GM12892 (cell line): ENCODE measurements around the gene TBC1D24.

Experiments used
- DNase-seq: peaks from one replicate; pipeline ENCODE4 v3.0.0; 2011; ENCODE audit not compliant: insufficient read length
- FAIRE-seq: peaks from 2 replicates; lab custom pipeline; 2011; peaks lifted over from hg19 to GRCh38; lab: Jason Lieb, UNC
- POLR2A ChIP-seq: IDR thresholded peaks from 2 replicates; pipeline ENCODE4 v1.6.1; 2011; ENCODE audit warnings: low read depth, low read length, control low read depth
- POLR2AphosphoS5 ChIP-seq: IDR thresholded peaks from 2 replicates; pipeline ENCODE4 v1.6.1; 2011; ENCODE audit warnings: low read depth, low read length, control low read depth
- TAF1 ChIP-seq: IDR thresholded peaks from 2 replicates; pipeline ENCODE4 v1.6.1; 2011; ENCODE audit warnings: low read depth, mild to moderate bottlenecking, control low read depth, low read length, borderline replicate concordance

The TBC1D24 gene

DNA sequence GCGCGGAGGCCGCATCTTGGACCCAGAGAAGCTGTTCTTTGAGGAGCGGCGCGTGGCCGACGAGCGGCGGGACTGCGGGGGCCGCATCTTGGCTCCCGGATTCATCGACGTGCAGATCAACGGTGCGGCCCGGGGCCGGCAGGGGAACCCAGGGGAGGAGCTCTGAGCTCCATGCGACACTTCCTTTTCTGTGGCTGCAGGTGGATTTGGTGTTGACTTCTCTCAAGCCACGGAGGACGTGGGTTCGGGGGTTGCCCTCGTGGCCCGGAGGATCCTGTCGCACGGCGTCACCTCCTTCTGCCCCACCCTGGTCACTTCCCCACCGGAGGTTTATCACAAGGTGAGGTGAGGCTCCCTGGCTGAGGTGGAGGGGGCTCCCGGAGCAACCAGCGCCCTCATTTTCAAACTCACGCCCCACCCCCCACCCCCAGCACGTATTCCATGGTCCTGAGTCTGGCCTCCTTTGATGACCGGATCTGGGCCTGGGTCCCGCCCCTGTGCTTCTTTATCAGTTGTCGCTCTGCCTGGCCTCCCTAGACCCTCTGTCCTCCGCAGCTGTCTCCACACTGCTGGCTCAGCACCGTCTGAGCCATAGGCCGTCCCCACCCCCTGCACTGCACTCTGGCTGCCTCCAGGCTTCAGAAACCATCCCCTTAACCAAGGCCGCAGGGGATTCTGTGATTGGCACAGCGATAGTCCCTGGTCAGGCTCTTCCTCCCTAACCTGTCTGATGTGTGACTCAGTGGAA lies 46.0 kb downstream of the TBC1D24 start:
- FAIRE-seq (no peak), DNase-seq (peak; percentile 67)
- TF ChIP-seq POLR2AphosphoS5 (no peak; the same call in 1 of the 2 replicates), TAF1 (no peak), POLR2A (no peak)

DNA sequence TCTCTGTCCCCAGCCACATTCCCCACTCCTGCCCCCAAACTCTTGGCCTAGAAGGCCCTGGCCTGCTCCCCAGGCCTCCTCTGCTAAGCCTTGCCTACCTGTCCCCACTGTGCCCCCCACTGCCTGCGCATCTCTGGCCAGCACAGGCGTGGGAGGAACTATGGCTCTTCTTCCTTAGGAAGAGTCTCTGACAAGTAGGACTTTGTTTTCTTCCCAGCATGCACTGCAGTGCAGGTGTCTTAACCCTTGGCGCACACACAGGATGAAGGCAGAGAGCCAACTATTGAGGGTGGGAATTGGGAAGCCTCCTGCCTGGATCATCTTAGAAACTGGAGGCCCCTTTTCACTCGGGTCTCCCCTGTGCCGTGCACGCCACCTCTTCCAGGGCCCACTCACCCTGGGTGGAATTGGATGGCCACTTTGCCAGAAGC lies 48.9 kb downstream of the TBC1D24 start:
- DNase-seq (no peak), FAIRE-seq (no peak)
- no peak for TF ChIP-seq POLR2AphosphoS5

DNA sequence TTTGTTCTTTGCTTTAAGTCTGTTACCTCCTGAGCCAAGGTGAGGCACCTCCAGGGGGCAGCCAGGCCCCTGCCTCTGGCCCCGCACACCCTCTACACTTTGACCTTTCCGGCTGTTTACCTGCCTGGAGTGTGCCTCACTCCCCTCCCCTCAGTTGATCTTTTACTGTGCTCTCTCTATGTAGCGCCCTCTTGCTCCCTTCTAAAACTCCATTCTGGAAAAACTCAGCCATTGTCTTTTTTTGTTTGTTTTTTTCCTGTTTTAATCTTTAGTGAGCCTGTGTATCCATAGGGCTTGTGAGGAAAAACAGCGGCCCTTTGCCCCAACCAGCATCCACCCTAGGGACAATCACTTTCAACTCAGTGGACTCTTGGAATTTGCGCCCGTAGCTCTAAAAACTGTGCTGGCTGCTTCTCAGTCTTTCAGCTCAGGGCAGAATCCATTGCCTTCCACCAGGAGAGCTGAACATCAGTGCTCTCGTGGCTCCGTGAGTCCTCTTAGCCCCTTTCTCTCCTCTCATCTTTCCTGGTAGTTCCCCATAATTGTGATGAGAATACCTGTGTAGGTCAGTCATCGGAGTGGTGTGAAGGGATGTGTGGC lies 49.5 kb downstream of the TBC1D24 start:
- DNase-seq: no peak
- no peak for FAIRE-seq
- TF ChIP-seq POLR2AphosphoS5: no peak
- TF ChIP-seq TAF1: no peak
- TF ChIP-seq POLR2A: no peak

DNA sequence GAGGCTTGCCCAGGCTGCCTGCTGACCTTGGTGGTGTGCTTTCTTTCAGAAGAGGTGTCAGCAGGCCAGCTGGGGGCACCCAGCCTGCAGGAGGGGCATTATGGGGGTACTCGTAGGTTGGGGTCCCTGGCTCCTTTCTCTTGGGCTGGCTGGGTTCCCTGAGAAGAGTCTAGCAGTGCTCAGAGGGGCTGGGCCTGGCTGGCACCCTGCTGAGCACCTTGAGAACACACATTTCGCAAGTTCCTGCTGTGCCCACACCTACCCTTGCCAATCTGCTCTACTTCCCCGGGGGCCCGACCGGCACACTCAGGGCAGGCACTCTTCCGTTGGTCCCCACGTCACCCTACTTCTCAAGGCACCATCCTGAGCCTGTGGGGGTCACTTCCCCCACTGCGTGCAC lies 51.2 kb downstream of the TBC1D24 start:
- no peak for DNase-seq
- FAIRE-seq: no peak
- no peak for TF ChIP-seq POLR2A
- TF ChIP-seq TAF1: no peak
- TF ChIP-seq POLR2AphosphoS5: no peak

DNA sequence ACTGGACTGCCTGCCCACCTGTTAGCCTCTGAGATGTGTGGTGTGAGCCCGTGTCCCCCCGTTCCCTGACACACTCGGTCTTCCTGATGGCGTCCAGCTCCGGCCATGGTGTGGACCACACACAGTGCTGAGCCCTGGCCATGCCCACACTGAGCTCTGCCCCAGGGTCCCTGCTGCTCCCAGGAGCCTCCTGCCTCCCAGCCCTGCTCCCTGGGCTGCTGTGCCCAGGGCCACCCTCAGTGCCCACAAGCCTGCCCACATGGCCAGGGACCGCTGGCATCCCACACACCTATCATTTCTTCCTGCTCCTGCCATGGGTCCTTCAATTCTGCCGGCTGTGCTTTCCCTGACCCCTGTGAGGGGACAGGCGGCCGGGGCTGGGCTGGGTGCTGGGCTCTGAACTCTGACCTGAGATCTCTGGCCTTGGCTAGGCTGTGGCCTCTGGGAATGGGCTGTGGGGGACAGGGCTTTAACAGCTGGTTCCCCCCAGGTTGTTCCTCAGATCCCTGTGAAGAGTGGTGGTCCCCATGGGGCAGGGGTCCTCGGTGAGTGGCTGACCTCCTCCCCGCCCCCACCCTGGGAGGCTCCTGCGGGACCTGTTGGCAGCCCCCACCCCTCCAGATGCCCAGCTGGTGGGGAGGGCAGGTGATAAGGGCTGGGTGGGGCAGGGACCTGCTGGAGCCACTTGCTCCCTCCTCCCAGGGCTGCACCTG lies 52.3 kb downstream of the TBC1D24 start:
- no peak for TF ChIP-seq POLR2A
- TF ChIP-seq POLR2AphosphoS5: no peak
- no peak for TF ChIP-seq TAF1
- FAIRE-seq: no peak

DNA sequence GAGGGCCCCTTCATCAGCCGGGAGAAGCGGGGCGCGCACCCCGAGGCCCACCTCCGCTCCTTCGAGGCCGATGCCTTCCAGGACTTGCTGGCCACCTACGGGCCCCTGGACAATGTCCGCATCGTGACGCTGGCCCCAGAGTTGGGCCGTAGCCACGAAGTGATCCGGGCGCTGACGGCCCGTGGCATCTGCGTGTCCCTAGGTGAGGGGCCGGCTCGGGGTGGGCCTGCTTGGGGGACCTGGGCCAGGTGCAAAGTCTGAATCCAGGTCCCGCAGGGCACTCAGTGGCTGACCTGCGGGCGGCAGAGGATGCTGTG lies 52.8 kb downstream of the TBC1D24 start:
- DNase-seq: no peak
- no peak for FAIRE-seq
- TF ChIP-seq POLR2AphosphoS5: no peak

More for the DNA sequence above, 52.3 kb downstream of the TBC1D24 start:
- DNase-seq: no peak

DNA sequence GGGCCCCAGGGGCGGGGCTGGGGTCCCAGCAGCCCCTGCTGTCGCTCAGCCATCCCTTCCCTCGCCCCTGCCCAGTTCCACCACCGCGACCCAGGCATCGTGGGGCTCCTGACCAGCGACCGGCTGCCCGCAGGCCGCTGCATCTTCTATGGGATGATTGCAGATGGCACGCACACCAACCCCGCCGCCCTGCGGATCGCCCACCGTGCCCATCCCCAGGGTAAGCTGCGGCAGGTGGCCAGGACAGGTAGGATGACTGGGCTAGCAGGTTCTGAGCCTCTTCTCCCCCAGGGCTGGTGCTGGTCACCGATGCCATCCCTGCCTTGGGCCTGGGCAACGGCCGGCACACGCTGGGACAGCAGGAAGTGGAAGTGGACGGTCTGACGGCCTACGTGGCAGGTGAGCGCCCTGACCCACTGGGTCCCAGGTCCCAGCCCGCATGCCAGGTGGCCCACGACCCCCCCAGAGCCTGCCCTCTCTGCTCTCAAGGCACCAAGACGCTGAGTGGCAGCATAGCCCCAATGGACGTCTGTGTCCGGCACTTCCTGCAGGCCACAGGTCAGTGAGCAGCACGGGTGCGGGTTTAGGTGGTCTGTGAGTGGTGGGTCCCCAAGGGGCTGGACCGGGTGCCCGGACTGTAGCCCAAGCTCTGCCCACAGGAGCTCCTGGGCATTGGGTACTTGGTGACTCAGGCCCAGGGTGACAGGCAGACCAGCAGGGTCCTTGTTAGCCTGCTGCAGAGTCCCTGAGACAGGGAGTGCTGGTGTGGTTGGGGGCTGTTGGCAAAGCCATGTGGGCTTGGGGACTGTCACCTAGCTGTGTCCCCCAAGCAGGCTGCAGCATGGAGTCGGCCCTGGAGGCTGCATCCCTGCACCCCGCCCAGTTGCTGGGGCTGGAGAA lies 53.5 kb downstream of the TBC1D24 start:
- no peak for DNase-seq
- no peak for TF ChIP-seq POLR2A
- no peak; the same call in 1 of the 2 replicates for TF ChIP-seq POLR2AphosphoS5
- FAIRE-seq: no peak

DNA sequence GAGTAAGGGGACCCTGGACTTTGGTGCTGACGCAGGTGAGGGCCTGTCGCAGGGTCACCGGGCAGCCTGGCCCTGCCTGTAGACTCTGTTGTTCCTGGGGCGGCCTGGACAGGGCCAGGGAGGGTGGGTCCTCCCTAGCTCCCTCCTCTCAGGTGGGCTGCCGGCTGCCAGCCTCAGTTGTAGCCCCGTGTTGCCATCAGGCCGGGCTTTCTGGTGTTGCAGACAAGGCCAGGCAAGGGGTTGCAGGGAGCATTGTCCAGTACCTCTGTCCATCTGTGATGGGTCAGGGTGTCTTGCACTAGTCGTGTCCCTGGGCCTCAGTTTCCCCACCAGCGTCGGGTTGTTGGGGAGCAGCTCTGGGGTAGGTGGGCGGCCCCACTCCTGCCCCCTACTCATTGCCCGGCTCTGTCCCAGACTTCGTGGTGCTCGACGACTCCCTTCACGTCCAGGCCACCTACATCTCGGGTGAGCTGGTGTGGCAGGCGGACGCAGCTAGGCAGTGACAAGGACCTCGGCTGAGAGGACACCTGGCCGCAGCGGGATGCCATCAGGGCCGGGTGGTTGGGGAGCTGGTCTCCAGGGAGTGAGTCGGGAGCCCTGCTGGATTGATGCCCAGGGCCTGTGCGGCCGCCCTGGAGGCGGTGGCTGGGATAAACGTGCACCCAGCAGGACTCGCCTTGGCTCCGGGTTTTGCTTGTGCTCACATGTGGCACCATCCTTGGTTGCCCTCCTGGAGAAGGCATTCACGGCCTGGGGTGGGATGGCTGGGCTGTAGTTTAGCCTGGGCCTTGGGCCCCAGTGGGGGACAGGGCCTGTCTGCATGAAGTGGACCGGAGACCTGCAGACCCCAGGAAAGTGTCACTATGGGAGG lies 54.4 kb downstream of the TBC1D24 start:
- no peak for TF ChIP-seq TAF1
- no peak for TF ChIP-seq POLR2AphosphoS5
- 0 out of 2 replicates have a peak, but pooled peaks have one; percentile 9 for TF ChIP-seq POLR2A
- FAIRE-seq (no peak), DNase-seq (no peak)

DNA sequence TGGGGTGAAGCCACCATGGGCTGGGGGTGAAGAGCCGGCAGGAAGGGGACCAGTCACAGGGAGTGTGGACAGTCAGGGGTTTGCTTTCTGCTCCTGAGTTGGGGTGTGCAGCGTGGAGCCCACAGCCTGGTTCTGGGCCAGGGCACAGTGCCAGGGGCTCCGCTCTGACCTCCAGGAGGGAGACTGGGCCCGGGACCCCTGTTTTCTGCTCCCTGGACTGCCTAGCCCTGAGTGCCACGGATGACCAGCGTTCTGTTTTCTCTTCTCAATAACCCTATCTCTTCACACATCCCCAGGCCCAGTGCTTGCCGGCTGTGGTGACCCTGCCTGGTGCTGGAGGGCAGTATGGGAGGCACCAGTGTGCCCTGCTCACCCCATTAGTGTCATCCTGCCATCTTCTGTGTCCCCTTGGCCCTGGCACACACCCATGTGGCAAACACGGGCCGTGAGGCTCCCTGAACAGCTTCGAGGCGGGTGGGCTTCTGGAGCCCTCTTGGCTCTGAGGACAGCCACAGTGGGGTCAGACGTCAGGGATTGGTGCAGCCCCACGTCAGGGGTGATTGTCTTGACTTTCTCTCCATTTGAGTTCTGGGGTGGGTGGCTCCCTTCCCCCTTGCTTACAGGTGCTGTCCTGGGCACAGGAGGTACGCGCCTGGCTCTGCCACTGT lies 55.2 kb downstream of the TBC1D24 start:
- no peak for FAIRE-seq
- TF ChIP-seq TAF1 (no peak), POLR2AphosphoS5 (no peak), POLR2A (0 out of 2 replicates have a peak, but pooled peaks have one; percentile 6)
- DNase-seq: no peak

DNA sequence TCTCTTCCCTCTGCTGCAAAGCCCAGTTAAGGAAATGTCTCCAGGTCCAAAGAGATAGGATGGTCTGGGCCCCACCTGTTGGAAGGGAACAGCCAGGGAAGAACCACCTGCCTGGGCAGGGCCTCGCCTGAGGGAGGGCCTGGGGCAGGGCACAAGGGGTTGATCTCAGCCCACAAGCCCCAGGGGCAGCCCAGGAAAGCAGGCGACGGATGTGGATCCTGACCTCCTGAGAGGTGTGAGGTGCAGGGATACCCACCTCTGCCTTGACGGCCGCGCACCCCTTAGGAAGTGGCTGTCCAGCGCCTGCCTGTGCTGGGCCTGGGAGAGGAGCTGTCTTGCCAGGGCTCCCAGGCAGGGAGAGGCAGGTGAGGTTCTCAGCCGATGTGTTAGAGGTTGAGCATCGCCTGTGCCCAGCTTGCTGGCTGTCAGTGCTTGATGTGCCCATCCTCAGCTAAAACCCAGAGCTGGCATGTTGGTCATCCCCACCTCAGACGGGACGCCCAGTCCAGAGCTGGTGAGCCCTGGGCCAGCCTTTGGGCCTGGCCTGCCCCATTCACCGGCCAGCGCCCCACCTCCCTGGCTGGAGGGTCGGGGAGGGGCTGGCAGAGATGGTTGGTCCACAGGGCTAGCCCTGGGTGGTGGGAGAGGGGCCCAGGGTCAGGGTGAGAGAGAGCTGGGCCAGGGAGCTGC lies 55.8 kb downstream of the TBC1D24 start:
- no peak for TF ChIP-seq POLR2AphosphoS5
- no peak for TF ChIP-seq POLR2A
- no peak for TF ChIP-seq TAF1
- no peak for DNase-seq
- no peak for FAIRE-seq
